GM21447 (cell line): ENCODE measurements around the gene CORIN.
A peak's percentile ranks its signal among the peaks of the same experiment; 100 is the strongest.

ENCODE experiments used
- ATAC-seq: cut with Tn5 transposase; IDR thresholded peaks from one replicate; pipeline ENCODE4 v1.9.1; 2021; ENCODE audit not compliant: unreplicated experiment

CORIN gene

GRCh38 chr4:47837908-47838294 is at the start of gene CORIN:
CORIN (minus strand) TSS chr4:47838067; CDS start chr4:47837949, 118 bp downstream.
- ATAC-seq, result no peak

GRCh38 chr4:47882228-47882627 is 44.4 kb upstream of the CORIN start:
- no peak for ATAC-seq

GRCh38 chr4:47879458-47879857 is 41.6 kb upstream of the CORIN start:
- no peak for ATAC-seq

- ATAC-seq, result no peak
These were observed 39.1 kb upstream of the CORIN start for GRCh38 chr4:47876784-47877546.

- ATAC-seq, result no peak
These were observed 38.4 kb upstream of the CORIN start for GRCh38 chr4:47876310-47876709.

GRCh38 chr4:47873877-47874541 is 36.1 kb upstream of the CORIN start:
- ATAC-seq, result no peak

GRCh38 chr4:47863486-47863885 is 25.6 kb upstream of the CORIN start:
- ATAC-seq, result no peak

GRCh38 chr4:47862297-47862696 is 24.4 kb upstream of the CORIN start:
- ATAC-seq, result no peak

GRCh38 chr4:47860305-47860704 is 22.4 kb upstream of the CORIN start:
- no peak for ATAC-seq

- ATAC-seq, result no peak
These were observed 20.1 kb upstream of the CORIN start for GRCh38 chr4:47858006-47858405.

- no peak for ATAC-seq
These were observed 18.8 kb upstream of the CORIN start for GRCh38 chr4:47856713-47857112.

GRCh38 chr4:47855350-47855749 is 17.5 kb upstream of the CORIN start:
- no peak for ATAC-seq

- ATAC-seq, result no peak
These were observed 14.3 kb upstream of the CORIN start for GRCh38 chr4:47852136-47852535.

- no peak for ATAC-seq
These were observed 11.6 kb upstream of the CORIN start for GRCh38 chr4:47849466-47849865.

- ATAC-seq, result no peak
These were observed 10.2 kb upstream of the CORIN start for GRCh38 chr4:47848041-47848440.

- ATAC-seq, result no peak
These were observed 5.1 kb upstream of the CORIN start for GRCh38 chr4:47842985-47843384.

- no peak for ATAC-seq
These were observed 2.4 kb upstream of the CORIN start for GRCh38 chr4:47840291-47840690.

GRCh38 chr4:47839259-47839658 is 1.4 kb upstream of the CORIN start:
- peak; percentile 60 for ATAC-seq

- ATAC-seq, result no peak
These were observed 578 bp upstream of the CORIN start for GRCh38 chr4:47838445-47838844.

GRCh38 chr4:47837094-47837907 is 566 bp downstream of the CORIN start:
- ATAC-seq, result peak; percentile 57

- peak; percentile 73 for ATAC-seq
These were observed 1.2 kb downstream of the CORIN start for GRCh38 chr4:47836641-47837093.

- no peak for ATAC-seq
These were observed 2.4 kb downstream of the CORIN start for GRCh38 chr4:47835494-47835893.
